IMR-90 (cell line): ENCODE measurements around the gene DSCAML1.

Source experiments
- BHLHE40 ChIP-seq: fragments of 150-350 bp; IDR thresholded peaks from 2 replicates; pipeline ENCODE4 v1.6.1; 2016; ENCODE audit warnings: mild to moderate bottlenecking, low read depth, low read length
- CEBPB ChIP-seq: IDR thresholded peaks from 2 replicates; pipeline ENCODE4 v1.6.1; 2012; ENCODE audit warnings: low read depth, low read length, improper control_type of control experiment
- CHD1 ChIP-seq: IDR thresholded peaks from 2 replicates; pipeline ENCODE4 v1.6.1; 2012; ENCODE audit warnings: low read depth, low read length, improper control_type of control experiment
- ELK1 ChIP-seq: fragments of 150-350 bp; IDR thresholded peaks from 2 replicates; pipeline ENCODE4 v1.6.1; 2016; ENCODE audit warnings: low read depth, mild to moderate bottlenecking, low read length, moderate library complexity, borderline replicate concordance
- MAFK ChIP-seq: IDR thresholded peaks from 2 replicates; pipeline ENCODE4 v1.6.1; 2012; ENCODE audit warnings: low read depth, low read length, improper control_type of control experiment
- MXI1 ChIP-seq: IDR thresholded peaks from 2 replicates; pipeline ENCODE4 v1.6.1; 2012; ENCODE audit warnings: low read depth, mild to moderate bottlenecking, low read length, moderate library complexity, borderline replicate concordance
- NFE2L2 ChIP-seq: fragments of 150-350 bp; IDR thresholded peaks from 2 replicates; pipeline ENCODE4 v1.6.1; 2016; ENCODE audit warnings: low read depth, mild to moderate bottlenecking, low read length
- POLR2A ChIP-seq: IDR thresholded peaks from 2 replicates; pipeline ENCODE4 v1.6.1; 2012; ENCODE audit warnings: mild to moderate bottlenecking, low read depth, low read length
- RAD21 ChIP-seq: IDR thresholded peaks from 2 replicates; pipeline ENCODE4 v1.6.1; 2012; ENCODE audit warnings: low read length, improper control_type of control experiment
- RCOR1 ChIP-seq: IDR thresholded peaks from 2 replicates; pipeline ENCODE4 v1.6.1; 2012; ENCODE audit warnings: mild to moderate bottlenecking, low read length, improper control_type of control experiment; ENCODE audit not compliant: insufficient replicate concordance
- RFX5 ChIP-seq: IDR thresholded peaks from 2 replicates; pipeline ENCODE4 v1.8.0; 2012; ENCODE audit warnings: low read depth, mild to moderate bottlenecking, low read length, moderate library complexity
- SMC3 ChIP-seq: fragments of 150-350 bp; IDR thresholded peaks from 2 replicates; pipeline ENCODE4 v1.6.1; 2016; ENCODE audit warnings: low read depth, mild to moderate bottlenecking, antibody characterized with exemption, low read length, moderate library complexity
- USF2 ChIP-seq: fragments of 150-350 bp; IDR thresholded peaks from 2 replicates; pipeline ENCODE4 v1.6.1; 2017; ENCODE audit warnings: mild to moderate bottlenecking, antibody characterized with exemption, low read length, low read depth
- TF ChIP-seq, protein P1 (sequence below): conservative IDR thresholded peaks from 2 replicates; pipeline ENCODE4 v1.5.1; 2012; ENCODE audit warnings: mild to moderate bottlenecking, low read depth, low read length, improper control_type of control experiment

DNA sequence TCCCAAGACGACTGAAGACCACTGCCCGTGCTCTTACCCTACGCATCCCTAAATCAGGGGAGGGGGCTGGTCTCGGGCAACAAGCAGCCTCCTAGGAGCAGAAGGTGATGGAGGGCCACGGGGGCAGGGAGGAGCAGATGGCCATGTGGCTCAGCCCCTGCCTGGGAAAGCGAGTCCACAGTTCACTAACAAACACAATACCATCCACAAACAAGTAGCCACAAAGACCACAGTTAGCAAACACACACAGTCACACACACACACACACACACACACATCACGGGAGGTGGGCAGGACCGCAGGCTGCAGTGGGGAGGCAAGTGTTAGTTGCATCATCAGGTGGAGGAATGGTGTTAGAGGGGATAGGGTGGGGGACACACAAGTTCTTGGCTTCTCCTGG, 40.8 kb upstream of the DSCAML1 start:
- TF ChIP-seq, protein P1, sequence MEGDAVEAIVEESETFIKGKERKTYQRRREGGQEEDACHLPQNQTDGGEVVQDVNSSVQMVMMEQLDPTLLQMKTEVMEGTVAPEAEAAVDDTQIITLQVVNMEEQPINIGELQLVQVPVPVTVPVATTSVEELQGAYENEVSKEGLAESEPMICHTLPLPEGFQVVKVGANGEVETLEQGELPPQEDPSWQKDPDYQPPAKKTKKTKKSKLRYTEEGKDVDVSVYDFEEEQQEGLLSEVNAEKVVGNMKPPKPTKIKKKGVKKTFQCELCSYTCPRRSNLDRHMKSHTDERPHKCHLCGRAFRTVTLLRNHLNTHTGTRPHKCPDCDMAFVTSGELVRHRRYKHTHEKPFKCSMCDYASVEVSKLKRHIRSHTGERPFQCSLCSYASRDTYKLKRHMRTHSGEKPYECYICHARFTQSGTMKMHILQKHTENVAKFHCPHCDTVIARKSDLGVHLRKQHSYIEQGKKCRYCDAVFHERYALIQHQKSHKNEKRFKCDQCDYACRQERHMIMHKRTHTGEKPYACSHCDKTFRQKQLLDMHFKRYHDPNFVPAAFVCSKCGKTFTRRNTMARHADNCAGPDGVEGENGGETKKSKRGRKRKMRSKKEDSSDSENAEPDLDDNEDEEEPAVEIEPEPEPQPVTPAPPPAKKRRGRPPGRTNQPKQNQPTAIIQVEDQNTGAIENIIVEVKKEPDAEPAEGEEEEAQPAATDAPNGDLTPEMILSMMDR: no peak
- no peak for TF ChIP-seq RAD21
- TF ChIP-seq NFE2L2: no peak
- TF ChIP-seq BHLHE40: no peak
- no peak for TF ChIP-seq RCOR1
- no peak for TF ChIP-seq POLR2A
- TF ChIP-seq ELK1: no peak
- TF ChIP-seq RFX5: no peak
- no peak for TF ChIP-seq CHD1
- no peak for TF ChIP-seq SMC3
- TF ChIP-seq MXI1: no peak
- TF ChIP-seq CEBPB: no peak
- no peak for TF ChIP-seq MAFK
- no peak for TF ChIP-seq USF2
